Measurements from ENCODE around the gene VSIG10L.
A peak's percentile ranks its signal among the peaks of the same experiment; 100 is the strongest.

The VSIG10L gene

DNA sequence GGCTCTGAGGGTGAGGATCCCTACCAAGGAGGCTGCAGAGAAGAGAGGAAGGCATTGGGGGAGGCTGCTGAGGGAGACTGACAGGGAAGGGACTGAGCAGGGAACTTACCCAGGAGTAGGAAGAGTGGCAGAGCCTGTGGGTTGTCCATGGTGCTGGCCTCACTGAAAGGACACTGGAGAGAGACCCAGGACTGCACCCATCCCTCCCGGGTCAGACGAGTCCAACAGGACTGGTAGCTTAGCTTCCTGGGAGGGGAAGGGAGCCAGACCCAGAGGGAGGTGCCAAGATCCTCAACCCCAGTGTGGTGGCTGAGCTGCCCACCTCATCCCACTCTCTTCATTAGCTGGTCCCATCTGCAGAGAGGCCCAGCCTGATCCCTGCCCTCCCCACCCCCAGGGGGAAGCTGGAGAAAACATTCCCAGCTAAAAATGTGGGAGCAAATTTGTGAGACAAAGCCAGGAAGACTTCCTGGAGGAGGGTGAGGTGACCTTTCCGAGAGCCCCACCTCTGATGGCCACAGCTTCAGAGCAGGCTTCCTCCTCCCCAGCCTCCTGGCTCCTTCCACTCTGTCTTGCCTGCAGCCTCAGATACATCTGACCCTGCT is at the start of gene VSIG10L:
TSS of gene VSIG10L (minus strand) at position 164 of the 605 bp plus-strand sequence. CDS start at position 149, 15 bp downstream.
- Histone ChIP-seq H3K4me1 (ENCODE audit: control insufficient read depth in 1 of 2, insufficient read depth in 1 of 2, low read depth in 1 of 2, low read length in 1 of 2) (peaks cover 18 to 23% of the 10 kb centered on the region in 2 experiments), H3K4me3 (ENCODE audit: low read depth in 1 of 2, low read length in 1 of 2) (no peak within 1 kb of the TSS), H3K27ac (no peak within 1 kb of the TSS), H3K36me3 (peaks cover 29% of the 10 kb centered on the region), H3K9me3 (no peaks in the 10 kb centered on the region), H3K27me3 (peaks cover 36% of the 10 kb centered on the region)
- TF ChIP-seq, protein P1, sequence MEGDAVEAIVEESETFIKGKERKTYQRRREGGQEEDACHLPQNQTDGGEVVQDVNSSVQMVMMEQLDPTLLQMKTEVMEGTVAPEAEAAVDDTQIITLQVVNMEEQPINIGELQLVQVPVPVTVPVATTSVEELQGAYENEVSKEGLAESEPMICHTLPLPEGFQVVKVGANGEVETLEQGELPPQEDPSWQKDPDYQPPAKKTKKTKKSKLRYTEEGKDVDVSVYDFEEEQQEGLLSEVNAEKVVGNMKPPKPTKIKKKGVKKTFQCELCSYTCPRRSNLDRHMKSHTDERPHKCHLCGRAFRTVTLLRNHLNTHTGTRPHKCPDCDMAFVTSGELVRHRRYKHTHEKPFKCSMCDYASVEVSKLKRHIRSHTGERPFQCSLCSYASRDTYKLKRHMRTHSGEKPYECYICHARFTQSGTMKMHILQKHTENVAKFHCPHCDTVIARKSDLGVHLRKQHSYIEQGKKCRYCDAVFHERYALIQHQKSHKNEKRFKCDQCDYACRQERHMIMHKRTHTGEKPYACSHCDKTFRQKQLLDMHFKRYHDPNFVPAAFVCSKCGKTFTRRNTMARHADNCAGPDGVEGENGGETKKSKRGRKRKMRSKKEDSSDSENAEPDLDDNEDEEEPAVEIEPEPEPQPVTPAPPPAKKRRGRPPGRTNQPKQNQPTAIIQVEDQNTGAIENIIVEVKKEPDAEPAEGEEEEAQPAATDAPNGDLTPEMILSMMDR (IDR thresholded peaks at IDR 0.05): no peak

DNA sequence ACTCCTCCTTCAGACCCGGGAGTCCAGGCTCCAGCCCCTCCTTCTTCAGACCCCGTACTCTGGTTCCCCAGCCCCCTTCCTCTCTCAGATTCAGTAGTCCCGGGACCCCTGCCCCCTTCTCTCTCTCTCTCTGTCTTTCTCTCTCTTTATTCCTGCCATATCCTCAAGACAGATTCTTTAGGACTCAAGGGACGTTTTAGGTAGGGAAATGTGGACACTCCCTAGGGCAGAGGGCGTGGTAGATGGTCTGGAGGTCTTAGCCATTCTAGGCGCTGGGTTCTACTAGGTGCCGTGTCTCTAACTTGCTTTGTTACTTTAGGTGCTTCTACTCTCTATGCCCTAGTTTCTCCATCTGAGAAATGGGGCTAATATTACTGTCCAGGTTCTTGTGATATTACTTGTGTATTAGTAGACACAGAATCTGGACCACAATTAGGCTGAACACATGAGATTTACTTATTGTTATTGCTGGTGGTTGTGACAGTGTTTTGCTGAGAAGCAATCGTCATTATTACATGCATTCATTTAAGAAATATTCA is 49.2 kb upstream of the VSIG10L start:
- TF ChIP-seq, protein P1 (IDR thresholded peaks at IDR 0.05): no peak
- peak overlapping the region; percentile 53 to 56 for H3K4me3 ChIP-seq (ENCODE audit: low read depth in 1 of 2, low read length in 1 of 2)

DNA sequence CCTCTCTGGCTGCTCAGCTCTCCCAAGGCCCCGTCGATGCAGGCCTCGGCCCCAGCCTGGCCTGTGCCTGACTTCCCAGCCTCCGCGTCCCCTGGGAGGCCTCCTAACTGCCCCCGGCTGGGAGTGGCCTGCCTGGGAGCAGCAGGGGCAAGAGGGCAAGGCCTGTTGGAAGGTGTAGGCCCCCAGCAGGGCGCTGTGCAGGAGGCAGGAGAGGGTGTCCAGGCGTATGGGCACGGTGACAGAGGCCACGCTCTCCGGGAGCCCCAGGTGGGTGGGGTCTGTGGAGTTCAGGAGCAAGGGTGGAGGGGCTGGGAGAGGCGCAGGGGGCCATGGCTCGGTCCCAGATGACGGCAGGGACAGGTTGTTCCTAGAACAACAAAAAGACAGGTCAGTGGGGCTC is 47.2 kb upstream of the VSIG10L start:
- H3K27ac ChIP-seq: no peak overlapping the region
- H3K36me3 ChIP-seq: no peaks in the 10 kb centered on the region
- no peak overlapping the region for H3K4me3 ChIP-seq (ENCODE audit: low read depth in 1 of 2, low read length in 1 of 2)
- no peaks in the 10 kb centered on the region for H3K27me3 ChIP-seq
- peaks cover 12 to 18% of the 10 kb centered on the region in 2 experiments for H3K4me1 ChIP-seq (ENCODE audit: control insufficient read depth in 1 of 2, insufficient read depth in 1 of 2, low read depth in 1 of 2, low read length in 1 of 2)
- no peaks in the 10 kb centered on the region for H3K9me3 ChIP-seq
- TF ChIP-seq, protein P1 (IDR thresholded peaks at IDR 0.05): no peak

More for the DNA sequence above, 49.2 kb upstream of the VSIG10L start:
- H3K36me3 ChIP-seq: no peaks in the 10 kb centered on the region
- no peaks in the 10 kb centered on the region for H3K9me3 ChIP-seq
- peaks cover 30 to 37% of the 10 kb centered on the region in 2 experiments for H3K4me1 ChIP-seq (ENCODE audit: control insufficient read depth in 1 of 2, insufficient read depth in 1 of 2, low read depth in 1 of 2, low read length in 1 of 2)
- H3K27me3 ChIP-seq: no peaks in the 10 kb centered on the region
- H3K27ac ChIP-seq: peak overlapping the region; percentile 62

DNA sequence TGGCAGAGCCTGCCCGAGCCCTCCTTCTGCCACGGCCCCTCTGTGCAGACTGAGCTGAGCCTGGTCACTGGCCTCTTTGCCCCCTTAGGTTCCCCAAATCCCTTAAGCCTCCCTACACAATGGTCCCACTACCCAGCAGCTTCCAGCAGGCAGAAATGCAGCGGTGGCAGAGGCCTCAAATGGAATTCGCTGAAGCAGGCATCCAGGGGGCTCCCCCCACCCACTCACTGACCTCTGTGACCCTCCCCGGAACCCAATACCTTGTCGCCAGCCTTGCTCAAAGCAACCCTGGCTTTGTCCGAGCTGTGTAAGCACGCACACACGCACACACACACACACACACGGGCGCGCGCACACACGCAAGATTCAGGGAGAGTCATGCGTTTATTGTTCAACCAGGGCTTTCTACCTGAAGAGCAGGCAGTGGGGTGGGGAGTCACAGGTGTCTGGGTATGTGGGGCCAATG is 46.0 kb upstream of the VSIG10L start, which contains the start of gene LIM2:
TSS of gene LIM2 (minus strand) at position 51 of the 466 bp plus-strand sequence. CDS start 531 bp downstream, outside the sequence.
- H3K4me1 ChIP-seq (ENCODE audit: control insufficient read depth in 1 of 2, insufficient read depth in 1 of 2, low read depth in 1 of 2, low read length in 1 of 2): peaks cover 10 to 12% of the 10 kb centered on the region in 2 experiments
- no peaks in the 10 kb centered on the region for H3K9me3 ChIP-seq
- TF ChIP-seq, protein P1 (IDR thresholded peaks at IDR 0.05): no peak
- no peaks in the 10 kb centered on the region for H3K27me3 ChIP-seq
- no peaks in the 10 kb centered on the region for H3K36me3 ChIP-seq
- H3K27ac ChIP-seq: no peak within 1 kb of the TSS
- H3K4me3 ChIP-seq (ENCODE audit: low read depth in 1 of 2, low read length in 1 of 2): no peak within 1 kb of the TSS

DNA sequence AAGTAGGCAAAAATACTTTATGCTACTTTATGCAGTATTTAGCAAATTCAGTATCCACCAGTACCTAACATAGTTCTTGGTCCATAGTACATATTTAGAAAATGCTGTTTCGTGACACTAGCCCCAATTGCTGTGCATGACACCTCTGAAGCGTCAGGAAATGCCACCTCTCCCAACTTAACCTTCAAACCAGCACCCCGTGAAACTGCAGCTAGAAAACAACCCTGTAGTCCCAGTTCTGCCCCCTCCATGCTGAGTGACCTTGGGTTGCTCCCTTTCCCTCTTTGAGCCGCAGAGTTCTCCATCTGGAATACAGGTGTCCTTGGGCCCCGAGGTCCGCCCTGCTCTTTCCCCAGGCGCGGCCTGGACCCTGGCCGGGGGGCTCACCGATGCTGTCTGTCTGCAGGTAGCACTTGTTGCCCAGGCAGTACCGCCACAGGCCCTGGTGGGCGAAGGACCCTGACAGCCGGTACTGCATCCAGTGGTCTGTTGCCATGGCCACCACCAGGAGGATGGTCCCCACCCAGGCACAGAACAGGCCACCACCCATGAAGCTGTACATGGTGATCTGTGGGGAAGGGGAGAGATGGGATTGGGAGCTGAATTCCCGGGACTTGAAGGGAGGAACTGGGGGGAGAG is 45.1 kb upstream of the VSIG10L start:
- Histone ChIP-seq H3K4me3 (ENCODE audit: low read depth in 1 of 2, low read length in 1 of 2) (no peak overlapping the region), H3K4me1 (ENCODE audit: control insufficient read depth in 1 of 2, insufficient read depth in 1 of 2, low read depth in 1 of 2, low read length in 1 of 2) (peaks cover 10 to 12% of the 10 kb centered on the region in 2 experiments), H3K36me3 (no peaks in the 10 kb centered on the region), H3K27me3 (no peaks in the 10 kb centered on the region), H3K9me3 (no peaks in the 10 kb centered on the region), H3K27ac (no peak overlapping the region)
- TF ChIP-seq, protein P1 (IDR thresholded peaks at IDR 0.05): no peak

Data from neutrophil (primary cell).